ENCODE measurements around the gene STAC. TPM values are rescaled to one million over a fixed set of nuclear protein-coding genes. Genes with fewer than 3 reads are reported as not detected.
"Not testable (repeated sequence)": the region's sequence is repeated elsewhere in the genome, so short reads cannot be mapped to it uniquely, and the experiment has no call there.

The STAC gene
- total RNA-seq, 1 donor from 2014 or later: 0.18 TPM

DNA sequence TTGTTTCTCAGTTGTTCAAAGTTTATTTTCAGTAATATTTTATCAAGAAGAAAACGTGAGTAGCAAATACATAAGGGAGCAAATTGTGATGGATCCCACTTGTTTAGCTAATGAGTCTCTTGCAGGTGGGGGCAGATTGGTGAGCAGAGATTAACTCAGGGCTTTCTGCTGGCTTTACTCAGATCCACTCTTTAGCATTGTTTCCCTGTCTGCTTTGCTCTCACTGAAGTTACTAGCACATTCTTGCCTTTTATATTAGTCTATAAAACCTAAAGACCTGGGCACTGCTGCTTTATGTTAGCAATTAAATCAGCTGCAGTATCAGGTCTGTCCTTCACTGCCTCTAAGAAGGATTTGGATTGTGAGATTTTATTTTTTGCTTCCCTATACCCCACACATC lies 71.5 kb downstream of the STAC start:
- H3K4me1 Mint-ChIP-seq (ENCODE audit: unreplicated experiment): no peaks in the 10 kb centered on the region
- no peaks in the 10 kb centered on the region for H3K36me3 Mint-ChIP-seq (ENCODE audit: low read depth, unreplicated experiment)
- no peaks in the 10 kb centered on the region for H3K9me3 Mint-ChIP-seq (ENCODE audit: unreplicated experiment)
- DNase-seq (ENCODE audit: low spot score): no peak
- TF ChIP-seq, protein P1, sequence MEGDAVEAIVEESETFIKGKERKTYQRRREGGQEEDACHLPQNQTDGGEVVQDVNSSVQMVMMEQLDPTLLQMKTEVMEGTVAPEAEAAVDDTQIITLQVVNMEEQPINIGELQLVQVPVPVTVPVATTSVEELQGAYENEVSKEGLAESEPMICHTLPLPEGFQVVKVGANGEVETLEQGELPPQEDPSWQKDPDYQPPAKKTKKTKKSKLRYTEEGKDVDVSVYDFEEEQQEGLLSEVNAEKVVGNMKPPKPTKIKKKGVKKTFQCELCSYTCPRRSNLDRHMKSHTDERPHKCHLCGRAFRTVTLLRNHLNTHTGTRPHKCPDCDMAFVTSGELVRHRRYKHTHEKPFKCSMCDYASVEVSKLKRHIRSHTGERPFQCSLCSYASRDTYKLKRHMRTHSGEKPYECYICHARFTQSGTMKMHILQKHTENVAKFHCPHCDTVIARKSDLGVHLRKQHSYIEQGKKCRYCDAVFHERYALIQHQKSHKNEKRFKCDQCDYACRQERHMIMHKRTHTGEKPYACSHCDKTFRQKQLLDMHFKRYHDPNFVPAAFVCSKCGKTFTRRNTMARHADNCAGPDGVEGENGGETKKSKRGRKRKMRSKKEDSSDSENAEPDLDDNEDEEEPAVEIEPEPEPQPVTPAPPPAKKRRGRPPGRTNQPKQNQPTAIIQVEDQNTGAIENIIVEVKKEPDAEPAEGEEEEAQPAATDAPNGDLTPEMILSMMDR (IDR thresholded peaks at IDR 0.05; ENCODE audit: unreplicated experiment): no peak
- no peaks in the 10 kb centered on the region for H3K27me3 Mint-ChIP-seq (ENCODE audit: unreplicated experiment)
- H3K27ac Mint-ChIP-seq (ENCODE audit: unreplicated experiment): no peak overlapping the region
- no peak overlapping the region for H3K4me3 Mint-ChIP-seq (ENCODE audit: unreplicated experiment)

DNA sequence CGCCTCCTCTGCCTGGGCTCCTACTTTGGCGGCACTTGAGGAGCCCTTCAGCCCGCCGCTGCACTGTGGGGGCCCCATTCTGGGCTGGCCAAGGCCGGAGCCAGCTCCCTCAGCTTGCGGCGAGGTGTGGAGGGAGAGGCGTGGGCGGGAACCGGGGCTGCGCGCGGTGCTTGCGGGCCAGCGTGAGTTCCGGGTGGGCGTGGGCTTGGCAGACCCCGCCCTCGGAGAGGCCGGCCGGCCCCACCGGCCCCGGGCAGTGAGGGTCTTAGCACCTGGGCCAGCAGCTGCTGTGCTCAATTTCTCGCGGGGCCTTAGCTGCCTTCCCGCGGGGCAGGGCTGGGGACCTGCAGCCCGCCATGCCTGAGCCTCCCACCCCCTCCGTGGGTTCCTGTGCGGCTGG lies 72.9 kb downstream of the STAC start:
- H3K27me3 Mint-ChIP-seq (ENCODE audit: unreplicated experiment); H3K4me1 Mint-ChIP-seq (ENCODE audit: unreplicated experiment); H3K9me3 Mint-ChIP-seq (ENCODE audit: unreplicated experiment): not testable (repeated sequence)

DNA sequence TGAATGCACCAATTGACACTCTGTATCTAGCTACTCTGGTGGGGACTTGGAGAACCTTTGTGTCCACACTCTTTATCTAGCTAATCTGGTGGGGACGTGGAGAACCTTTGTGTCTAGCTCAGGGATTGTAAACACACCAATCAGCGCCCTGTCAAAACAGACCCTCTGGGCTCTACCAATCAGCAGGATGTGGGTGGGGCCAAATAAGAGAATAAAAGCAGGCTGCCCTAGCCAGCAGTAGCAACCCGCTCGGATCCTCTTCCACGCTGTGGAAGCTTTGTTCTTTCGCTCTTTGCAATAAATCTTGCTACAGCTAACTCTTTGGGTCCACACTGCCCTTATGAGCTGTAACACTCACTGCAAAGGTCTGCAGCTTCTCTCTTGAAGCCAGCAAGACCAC lies 73.6 kb downstream of the STAC start:
- not testable (repeated sequence) for H3K36me3 Mint-ChIP-seq (ENCODE audit: low read depth, unreplicated experiment); H3K9me3 Mint-ChIP-seq (ENCODE audit: unreplicated experiment); H3K4me1 Mint-ChIP-seq (ENCODE audit: unreplicated experiment); DNase-seq (ENCODE audit: low spot score); H3K27me3 Mint-ChIP-seq (ENCODE audit: unreplicated experiment); H3K4me3 Mint-ChIP-seq (ENCODE audit: unreplicated experiment); H3K27ac Mint-ChIP-seq (ENCODE audit: unreplicated experiment)

More for the DNA sequence above, 72.9 kb downstream of the STAC start:
- H3K36me3 Mint-ChIP-seq (ENCODE audit: low read depth, unreplicated experiment); DNase-seq (ENCODE audit: low spot score); H3K27ac Mint-ChIP-seq (ENCODE audit: unreplicated experiment); H3K4me3 Mint-ChIP-seq (ENCODE audit: unreplicated experiment): not testable (repeated sequence)

DNA sequence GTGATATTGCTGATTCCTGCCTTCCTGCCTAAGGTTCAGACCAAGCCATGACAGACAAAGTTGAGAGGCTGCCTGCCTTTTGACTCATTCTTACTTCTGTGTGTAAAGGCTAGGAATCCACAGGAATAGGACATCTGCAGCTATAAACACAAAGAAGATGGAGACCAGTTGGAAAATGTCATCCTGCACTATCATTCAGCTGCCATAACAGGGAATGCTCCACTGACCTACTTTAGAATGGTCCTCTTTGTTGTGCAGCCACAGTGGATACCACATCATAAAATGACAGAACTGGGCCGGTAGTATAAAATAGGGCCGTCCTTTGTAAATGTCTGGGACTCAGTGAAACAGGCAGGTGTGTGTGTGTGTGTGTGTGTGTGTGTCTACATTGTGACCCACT lies 75.1 kb downstream of the STAC start:
- no peaks in the 10 kb centered on the region for H3K4me1 Mint-ChIP-seq (ENCODE audit: unreplicated experiment)
- H3K27me3 Mint-ChIP-seq (ENCODE audit: unreplicated experiment): no peaks in the 10 kb centered on the region
- H3K9me3 Mint-ChIP-seq (ENCODE audit: unreplicated experiment): no peaks in the 10 kb centered on the region
- H3K27ac Mint-ChIP-seq (ENCODE audit: unreplicated experiment): no peak overlapping the region
- no peak for DNase-seq (ENCODE audit: low spot score)
- TF ChIP-seq, protein P1 (IDR thresholded peaks at IDR 0.05; ENCODE audit: unreplicated experiment): no peak
- no peak overlapping the region for H3K4me3 Mint-ChIP-seq (ENCODE audit: unreplicated experiment)
- H3K36me3 Mint-ChIP-seq (ENCODE audit: low read depth, unreplicated experiment): no peaks in the 10 kb centered on the region

DNA sequence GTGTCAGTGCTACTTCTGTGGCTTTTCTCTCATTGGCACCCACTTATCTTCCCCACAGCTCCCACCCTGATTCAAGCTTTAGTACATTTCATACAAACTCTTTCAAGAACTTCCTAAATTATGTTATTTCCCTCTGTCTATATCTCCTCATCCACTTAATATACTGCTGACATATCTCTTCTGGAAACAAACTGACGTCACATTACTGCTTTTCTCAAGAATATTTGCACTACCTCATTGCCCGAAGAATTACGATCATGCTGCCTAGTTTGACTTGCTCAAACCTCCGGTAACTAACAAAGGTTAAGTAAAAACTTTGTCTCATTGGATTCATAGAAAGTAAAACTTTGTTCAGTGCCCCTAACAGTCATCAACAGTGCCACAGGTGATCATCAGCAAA lies 76.5 kb downstream of the STAC start:
- no peaks in the 10 kb centered on the region for H3K27me3 Mint-ChIP-seq (ENCODE audit: unreplicated experiment)

DNA sequence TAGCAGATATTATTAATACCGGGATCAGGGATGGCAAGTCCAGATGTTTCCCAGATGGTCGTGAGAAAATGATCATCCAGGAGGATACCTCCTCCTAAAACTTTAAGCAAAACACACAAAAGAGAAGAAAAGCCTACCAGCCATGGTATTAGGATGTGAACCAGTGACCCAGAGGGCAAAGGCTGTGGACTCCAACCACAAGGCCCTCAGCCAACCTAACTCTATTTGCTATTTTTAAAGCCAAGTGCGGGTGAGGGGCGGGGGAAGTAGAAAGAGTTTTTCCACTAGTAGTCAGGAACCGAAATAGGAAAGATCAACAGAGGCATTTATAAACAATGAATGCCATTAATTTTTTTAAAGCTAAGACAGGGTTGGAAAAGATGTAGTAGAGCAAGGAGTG lies 77.4 kb downstream of the STAC start:
- TF ChIP-seq, protein P1 (IDR thresholded peaks at IDR 0.05; ENCODE audit: unreplicated experiment): no peak
- Mint-ChIP-seq H3K9me3 (ENCODE audit: unreplicated experiment) (no peaks in the 10 kb centered on the region), H3K27ac (ENCODE audit: unreplicated experiment) (no peak overlapping the region), H3K27me3 (ENCODE audit: unreplicated experiment) (no peaks in the 10 kb centered on the region), H3K4me3 (ENCODE audit: unreplicated experiment) (no peak overlapping the region), H3K36me3 (ENCODE audit: low read depth, unreplicated experiment) (no peaks in the 10 kb centered on the region), H3K4me1 (ENCODE audit: unreplicated experiment) (no peaks in the 10 kb centered on the region)
- no peak for DNase-seq (ENCODE audit: low spot score)

More for the DNA sequence above, 76.5 kb downstream of the STAC start:
- no peak for DNase-seq (ENCODE audit: low spot score)
- Mint-ChIP-seq H3K4me1 (ENCODE audit: unreplicated experiment) (no peaks in the 10 kb centered on the region), H3K36me3 (ENCODE audit: low read depth, unreplicated experiment) (no peaks in the 10 kb centered on the region), H3K4me3 (ENCODE audit: unreplicated experiment) (no peak overlapping the region), H3K9me3 (ENCODE audit: unreplicated experiment) (no peaks in the 10 kb centered on the region), H3K27ac (ENCODE audit: unreplicated experiment) (no peak overlapping the region)
- TF ChIP-seq, protein P1 (IDR thresholded peaks at IDR 0.05; ENCODE audit: unreplicated experiment): no peak

Measured in endothelial cell (in vitro differentiated cells).